K562 (cell line): ENCODE results near the gene PARK7. TPM values are rescaled to one million over a fixed set of nuclear protein-coding genes. Genes with fewer than 3 reads are reported as not detected.

Source experiments
- ATAC-seq: fragments of 200-7000 bp; cut with Tn5 transposase; 3 replicates; pipeline ENCODE4 v1.9.1; 2020; ENCODE audit warnings: moderate library complexity
- BruUV-seq: library from RNA; stranded (reverse); fragments of 400-500 nt; replicated peaks from 2 replicates; lab custom pipeline; 2021; lab: Mats Ljungman, UMichigan
- CTCF ChIA-PET: fragments of 300-600 bp; formaldehyde crosslinking; extraction: SDS; loops from one replicate; lab custom pipeline; 2021; ENCODE audit warnings: low intra/inter-chr PET ratio; lab: Yijun Ruan, JAX
- POLR2A ChIA-PET: fragments of 300-600, 350-650 bp; sonication (Branson Sonifier 250); formaldehyde crosslinking; extraction: SDS; loops from one replicate; lab custom pipeline; 2021; ENCODE audit warnings: antibody characterized with exemption, inconsistent platforms; lab: Yijun Ruan, JAX
- DNase-seq, 4 experiments: peaks; one replicate each; pipeline versions ENCODE4 v3.0.0 to v3.0.0-alpha.2; 2011 to 2018; ENCODE audit warnings: low spot score in 3 of 4, mixed read lengths in 3 of 4; ENCODE audit errors: extremely low read depth in 1 of 4
- FAIRE-seq: peaks from 2 replicates; lab custom pipeline; 2011; peaks lifted over from hg19 to GRCh38; lab: Jason Lieb, UNC
- H2AFZ ChIP-seq: 2 replicates; pipeline ENCODE4 v1.6.0; 2011; ENCODE audit warnings: low read depth, low read length, control low read depth, inconsistent platforms
- H3K27ac ChIP-seq: fragments of 200-600 bp; 3 replicates; pipeline ENCODE4 v1.8.0; 2011; ENCODE audit warnings: low read depth, mild to moderate bottlenecking, control low read depth, inconsistent platforms, low read length, moderate library complexity, mixed read lengths; ENCODE audit errors: extremely low read depth
- H3K27me3 ChIP-seq, 2 experiments: fragments of 300-600 bp in 1 of 2; 2 replicates in 1 of 2; 3 replicates in 1 of 2; pipeline versions ENCODE4 v1.6.0 to v1.8.0; 2011; ENCODE audit warnings: inconsistent platforms in 2 of 2, low read length in 2 of 2, mild to moderate bottlenecking in 1 of 2, mixed read lengths in 1 of 2, moderate library complexity in 1 of 2; ENCODE audit not compliant: control insufficient read depth in 2 of 2, insufficient read depth in 2 of 2
- H3K36me3 ChIP-seq: fragments of 300-600 bp; 3 replicates; pipeline ENCODE4 v1.8.0; 2011; ENCODE audit warnings: mild to moderate bottlenecking, low read length, inconsistent platforms; ENCODE audit not compliant: control insufficient read depth, insufficient read depth
- H3K4me1 ChIP-seq, 2 experiments: fragments of 200-600 bp in 1 of 2; replicated peaks in 1 of 2; 2 replicates in 1 of 2; 3 replicates in 1 of 2; pipeline versions ENCODE4 v1.5.1 to v1.8.0; 2011; ENCODE audit warnings: inconsistent platforms in 2 of 2, low read length in 2 of 2, mild to moderate bottlenecking in 1 of 2, mixed read lengths in 1 of 2, moderate library complexity in 1 of 2; ENCODE audit not compliant: control insufficient read depth in 2 of 2, insufficient read depth in 2 of 2
- H3K4me2 ChIP-seq: 2 replicates; pipeline ENCODE4 v1.6.1; 2011; ENCODE audit warnings: low read length, control low read depth, inconsistent platforms, mixed read lengths; ENCODE audit not compliant: insufficient read depth
- H3K4me3 ChIP-seq: fragments of 200-600 bp; sonication (generic), shearing (Covaris generic); 2 replicates; pipeline ENCODE4 v1.5.1; 2016; ENCODE audit warnings: control low read depth, inconsistent platforms
- H3K79me2 ChIP-seq: fragments of 200-600 bp; 3 replicates; pipeline ENCODE4 v1.8.0; 2011; ENCODE audit warnings: low read length, inconsistent platforms; ENCODE audit not compliant: control insufficient read depth, insufficient read depth
- H3K9ac ChIP-seq, 2 experiments: 2 replicates each; pipeline versions ENCODE4 v1.6.0 to v1.6.1; 2011; ENCODE audit warnings: low read depth in 2 of 2, low read length in 2 of 2, control low read depth in 1 of 2, inconsistent platforms in 1 of 2, mild to moderate bottlenecking in 1 of 2, mixed read lengths in 1 of 2; ENCODE audit not compliant: insufficient read depth in 1 of 2
- H3K9me1 ChIP-seq: one replicate; pipeline ENCODE4 v1.6.0; 2011; ENCODE audit warnings: inconsistent platforms, mild to moderate bottlenecking, low read length, moderate library complexity; ENCODE audit not compliant: control insufficient read depth, insufficient read depth
- H3K9me3 ChIP-seq: replicated peaks from 2 replicates; pipeline ENCODE4 v1.5.1; 2011; ENCODE audit warnings: low read depth, low read length, inconsistent platforms; ENCODE audit not compliant: control insufficient read depth, insufficient read depth
- H4K20me1 ChIP-seq: replicated peaks from 2 replicates; pipeline ENCODE4 v1.6.1; 2011; ENCODE audit warnings: low read length, inconsistent platforms, mixed read lengths; ENCODE audit not compliant: control insufficient read depth, insufficient read depth
- CCNT2 ChIP-seq: IDR thresholded peaks from 2 replicates; pipeline ENCODE4 v1.6.1; 2011; ENCODE audit warnings: borderline replicate concordance, low read depth, mild to moderate bottlenecking, moderate library complexity, mixed read lengths, low read length; ENCODE audit not compliant: insufficient read length; ENCODE audit errors: extremely low read depth
- HMBOX1 ChIP-seq: sonication (generic); IDR thresholded peaks from 2 replicates; pipeline ENCODE4 v1.6.1; 2016
- MEIS2 ChIP-seq: fragments of 450-650 bp; IDR thresholded peaks from 2 replicates; pipeline ENCODE4 v1.6.1; 2014; ENCODE audit warnings: mild to moderate bottlenecking; ENCODE audit not compliant: partially characterized antibody
- NR2C1 ChIP-seq, 2 experiments: fragments of 450-650 bp; IDR thresholded peaks; 2 replicates each; pipeline ENCODE4 v1.6.1; 2017; ENCODE audit warnings: mild to moderate bottlenecking in 2 of 2, antibody characterized with exemption in 1 of 2, inconsistent platforms in 1 of 2, missing compliant biosample characterization in 1 of 2, missing genetic modification characterization in 1 of 2
- PTBP1 ChIP-seq: fragments of 200-400 bp; formaldehyde crosslinking; IDR thresholded peaks from 2 replicates; pipeline ENCODE4 v1.6.1; 2017; ENCODE audit warnings: low read depth, low read length
- RB1 ChIP-seq: fragments of 450-650 bp; IDR thresholded peaks from 2 replicates; pipeline ENCODE4 v1.6.1; 2017; ENCODE audit warnings: low read depth, mild to moderate bottlenecking
- SRSF7 ChIP-seq: fragments of 200-400 bp; formaldehyde crosslinking; optimal IDR thresholded peaks from 2 replicates; pipeline ENCODE3; 2017; ENCODE audit warnings: mild to moderate bottlenecking, low read depth, low read length
- TFE3 ChIP-seq: fragments of 450-650 bp; formaldehyde crosslinking; IDR thresholded peaks from 2 replicates; pipeline ENCODE4 v1.4.0; 2020; ENCODE audit warnings: mild to moderate bottlenecking, mixed read lengths
- TOE1 ChIP-seq, 2 experiments: fragments of 450-650 bp in 1 of 2; sonication (generic) in 1 of 2; formaldehyde crosslinking in 1 of 2; IDR thresholded peaks; 2 replicates each; pipeline versions ENCODE4 v1.7.1 to v1.8.0; 2016 to 2022; ENCODE audit warnings: borderline replicate concordance in 2 of 2, mild to moderate bottlenecking in 2 of 2, antibody characterized with exemption in 1 of 2, inconsistent platforms in 1 of 2, low read depth in 1 of 2, missing genetic modification reagents in 1 of 2, moderate library complexity in 1 of 2
- ZBTB12 ChIP-seq: fragments of 250-450 bp; sonication (Bioruptor Pico); IDR thresholded peaks from 2 replicates; pipeline ENCODE4 v1.4.0; 2020
- ZFPM2 ChIP-seq: fragments of 250-450 bp; sonication (Bioruptor Pico); IDR thresholded peaks from 2 replicates; pipeline ENCODE4 v1.5.1; 2022; ENCODE audit warnings: mild to moderate bottlenecking
- ZNF277 ChIP-seq: fragments of 250-450 bp; sonication (Bioruptor Pico); IDR thresholded peaks from 2 replicates; pipeline ENCODE4 v1.8.0; 2022; ENCODE audit warnings: inconsistent platforms, mild to moderate bottlenecking, moderate library complexity, borderline replicate concordance
- ZNF449 ChIP-seq: fragments of 250-450 bp; sonication (Bioruptor Pico); IDR thresholded peaks from 2 replicates; pipeline ENCODE4 v1.8.0; 2022; ENCODE audit warnings: moderate library complexity, mild to moderate bottlenecking, inconsistent platforms
- ZNF644 ChIP-seq: fragments of 200-800 bp; sonication (Bioruptor generic); IDR thresholded peaks from 2 replicates; pipeline ENCODE4 v1.6.1; 2016; ENCODE audit warnings: low read depth, missing genetic modification characterization, missing compliant biosample characterization
- WGBS: fragments of 100-300 bp; shearing (Covaris generic); methylation state at CpG from one replicate; pipeline ENCODE4 v1.1.6; 2016; ENCODE audit warnings: low coverage, mixed read lengths; ENCODE audit not compliant: insufficient coverage; ENCODE audit errors: missing lambda C conversion rate; 5-methylcytosine and 5-hydroxymethylcytosine counted together
- in situ Hi-C: fragments of 300-500 bp; cut with MboI; formaldehyde crosslinking; loops from 4 replicates; pipeline ENCODE4 v1.15.0; 2018; ENCODE audit warnings: inconsistent platforms, mixed read lengths
- intact Hi-C: fragments of 100-400 bp; cut with micrococcal nuclease; formaldehyde crosslinking; loops from 2 replicates; pipeline ENCODE4 v1.14.2; 2022
- polyA plus RNA-seq, 8 experiments: library from polyadenylated mRNA; depleted of rRNA in 4 of 8; stranded (reverse) in 5 of 8; unstranded in 3 of 8; fragments of >200 nt; fragmentation: Nextera tagmentation in 2 of 8; fragmentation: Illumina TruSeq in 1 of 8; extraction: Ambion mirVana in 2 of 8; extraction: Trizol in 1 of 8; gene quantifications; 2 replicates each; pipeline versions ENCODE4 v1.2.1 to v1.2.3, GENCODE V29; 2011 to 2014; ENCODE audit warnings: inconsistent platforms in 1 of 8, missing spikeins in 1 of 8
- total RNA-seq, 7 experiments: library from RNA; depleted of rRNA in 6 of 7; stranded (reverse); fragments of >200 nt in 6 of 7; fragmentation: Illumina TruSeq in 2 of 7; extraction: Trizol in 2 of 7; gene quantifications; 2 replicates each; pipeline versions ENCODE4 v1.2.1 to v1.2.3, GENCODE V29; 2011 to 2021; ENCODE audit warnings: low replicate concordance in 1 of 7

PARK7 gene
- total and polyA plus RNA-seq, 9 of the 15 experiments (the other 6 are each of a cell fraction or from before 2014, with no cell fraction given): 374 to 1,298 (median 484) TPM

GRCh38 chr1:7960165-7960564, 1.3 kb upstream of the PARK7 start:
- in situ Hi-C loops (no loop called here), intact Hi-C loops (no loop called here)
- H2AFZ ChIP-seq: peak overlapping the region; percentile 11
- ATAC-seq: no peak
- ChIA-PET POLR2A (interaction anchor here (1.1 kb wide), 1 partner anchor 10 kb away, joined by 4 read pairs; no protein-coding TSS in a partner anchor), CTCF (interaction anchor here (0.5 to 0.7 kb wide), 2 partner anchors 18 to 103 kb away, joined by 3 read pairs; no protein-coding TSS in a partner anchor)
- WGBS: 38% methylated on average over 2 of the region's 2 CpGs
- no peaks in the 10 kb centered on the region for H3K9me3 ChIP-seq
- no TSS peak for BruUV-seq
- peak overlapping the region; percentile 79; the same call in 1 of the 3 replicates for H3K27ac ChIP-seq
- H3K36me3 ChIP-seq: peaks cover 27% of the 10 kb centered on the region
- DNase-seq: no peak
- H3K9me1 ChIP-seq: no peaks in the 10 kb centered on the region
- H3K4me1 ChIP-seq: peaks cover 14 to 15% of the 10 kb centered on the region in 2 experiments; a peak in 2 of 5 replicates
- H4K20me1 ChIP-seq: no peaks in the 10 kb centered on the region
- peak overlapping the region; percentile 26 to 79; a peak in 3 of 4 replicates for H3K9ac ChIP-seq
- peak overlapping the region; percentile 72 for H3K4me3 ChIP-seq
- no peaks in the 10 kb centered on the region for H3K27me3 ChIP-seq
- no peak for FAIRE-seq
- H3K79me2 ChIP-seq: peaks cover 46% of the 10 kb centered on the region
- peak overlapping the region; percentile 82 for H3K4me2 ChIP-seq
- peak; percentile 41; the same call in 1 of the 2 replicates for TF ChIP-seq HMBOX1
- TF ChIP-seq ZBTB12 (CRISPR knock-in tag): no peak
- no peak for TF ChIP-seq ZNF644 (tag)
- no peak for TF ChIP-seq PTBP1
- no peak for TF ChIP-seq SRSF7
- TF ChIP-seq TOE1 (IDR thresholded peaks at IDR 0.05; ENCODE audit: borderline replicate concordance): peak; percentile 50; the same call in 1 of the 2 replicates
- no peak for TF ChIP-seq TOE1 (CRISPR knock-in tag; IDR thresholded peaks at IDR 0.05; ENCODE audit: borderline replicate concordance, low read depth)
- peak; percentile 6 for TF ChIP-seq MEIS2
- no peak for TF ChIP-seq ZNF449 (CRISPR knock-in tag)
- TF ChIP-seq CCNT2: no peak
- no peak for TF ChIP-seq RB1
- no peak for TF ChIP-seq ZFPM2 (CRISPR knock-in tag)
- no peak for TF ChIP-seq ZNF277 (CRISPR knock-in tag)
- peak; percentile 26 for TF ChIP-seq TFE3 (CRISPR knock-in tag)
- TF ChIP-seq NR2C1 (IDR thresholded peaks at IDR 0.05): no peak
- no peak for TF ChIP-seq NR2C1 (tag; IDR thresholded peaks at IDR 0.05)
